GM12891 (cell line): Measurements from ENCODE around the gene MORC4.

Experiments
- POLR2A ChIP-seq: IDR thresholded peaks from 2 replicates; pipeline ENCODE4 v1.6.1; 2011; ENCODE audit warnings: low read depth, low read length, control low read depth
- POLR2AphosphoS5 ChIP-seq: IDR thresholded peaks from 2 replicates; pipeline ENCODE4 v1.6.1; 2011; ENCODE audit warnings: low read depth, low read length, control low read depth
- TAF1 ChIP-seq: IDR thresholded peaks from 2 replicates; pipeline ENCODE4 v1.6.1; 2011; ENCODE audit warnings: low read depth, low read length, control low read depth

DNA sequence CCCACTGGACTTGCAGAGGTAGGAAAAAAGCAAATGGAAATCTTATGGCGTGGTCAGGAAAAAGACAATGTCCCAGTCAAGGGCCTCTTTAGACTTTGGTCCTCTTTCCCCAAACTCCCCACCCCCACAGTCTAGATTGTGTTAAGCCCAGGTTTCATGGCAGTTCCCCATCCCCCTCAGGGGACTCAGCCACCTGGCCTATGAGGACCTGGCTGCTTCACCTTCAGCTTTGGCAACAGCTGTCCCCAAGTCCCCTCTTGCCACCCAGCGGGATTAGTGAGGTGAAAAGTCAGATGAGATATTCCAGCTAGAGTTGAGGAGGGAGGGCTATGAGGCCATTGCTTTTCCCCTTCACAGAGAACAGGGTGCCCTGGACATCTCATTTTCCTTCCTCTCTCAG, 97.3 kb downstream of the MORC4 start:
- TF ChIP-seq TAF1, result no peak
- TF ChIP-seq POLR2AphosphoS5, result no peak
- TF ChIP-seq POLR2A, result no peak
